ENCODE data around the gene CAMK2G.
"Not testable (repeated sequence)": the region's sequence is repeated elsewhere in the genome, so short reads cannot be mapped to it uniquely, and the experiment has no call there.

The CAMK2G gene

GRCh38 chr10:73806176-73806950 lies 68.0 kb downstream of the CAMK2G start:
- no peak overlapping the region for H3K4me3 ChIP-seq (ENCODE audit: low read depth, low read length)
- no peak for DNase-seq (ENCODE audit: low read depth)

- no peak overlapping the region for H3K4me3 ChIP-seq (ENCODE audit: low read depth, low read length)
- DNase-seq (ENCODE audit: low read depth): no peak
Observed at GRCh38 chr10:73803680-73804286, 70.6 kb downstream of the CAMK2G start.

- DNase-seq (ENCODE audit: low read depth): no peak
- no peak overlapping the region for H3K4me3 ChIP-seq (ENCODE audit: low read depth, low read length)
Observed at GRCh38 chr10:73802276-73802991, 71.9 kb downstream of the CAMK2G start.

- no peak for DNase-seq (ENCODE audit: low read depth)
- no peak overlapping the region for H3K4me3 ChIP-seq (ENCODE audit: low read depth, low read length)
Observed at GRCh38 chr10:73801253-73801590, 73.1 kb downstream of the CAMK2G start.

GRCh38 chr10:73800560-73801252 lies 73.6 kb downstream of the CAMK2G start:
- DNase-seq (ENCODE audit: low read depth): no peak
- no peak overlapping the region for H3K4me3 ChIP-seq (ENCODE audit: low read depth, low read length)

- no peak for DNase-seq (ENCODE audit: low read depth)
- H3K4me3 ChIP-seq (ENCODE audit: low read depth, low read length): no peak overlapping the region
Observed at GRCh38 chr10:73799899-73800559, 74.3 kb downstream of the CAMK2G start.

- no peak overlapping the region for H3K4me3 ChIP-seq (ENCODE audit: low read depth, low read length)
- DNase-seq (ENCODE audit: low read depth): no peak
Observed at GRCh38 chr10:73798927-73799560, 75.3 kb downstream of the CAMK2G start.

GRCh38 chr10:73798087-73798486 lies 76.3 kb downstream of the CAMK2G start:
- H3K4me3 ChIP-seq (ENCODE audit: low read depth, low read length): no peak overlapping the region

GRCh38 chr10:73797324-73798025 lies 76.9 kb downstream of the CAMK2G start:
- H3K4me3 ChIP-seq (ENCODE audit: low read depth, low read length): no peak overlapping the region
- no peak for DNase-seq (ENCODE audit: low read depth)

More at GRCh38 chr10:73798087-73798486, 76.3 kb downstream of the CAMK2G start:
- no peak for DNase-seq (ENCODE audit: low read depth)

GRCh38 chr10:73796766-73797165 lies 77.6 kb downstream of the CAMK2G start:
- H3K4me3 ChIP-seq (ENCODE audit: low read depth, low read length): no peak overlapping the region
- no peak for DNase-seq (ENCODE audit: low read depth)

- not testable (repeated sequence) for DNase-seq (ENCODE audit: low read depth); H3K4me3 ChIP-seq (ENCODE audit: low read depth, low read length)
Observed at GRCh38 chr10:73796035-73796434, 78.3 kb downstream of the CAMK2G start.

- DNase-seq (ENCODE audit: low read depth): not testable (repeated sequence)
Observed at GRCh38 chr10:73795491-73795890, 78.9 kb downstream of the CAMK2G start.

GRCh38 chr10:73793456-73793855 lies 80.9 kb downstream of the CAMK2G start:
- no peak for DNase-seq (ENCODE audit: low read depth)
- H3K4me3 ChIP-seq (ENCODE audit: low read depth, low read length): no peak overlapping the region

More at GRCh38 chr10:73795491-73795890, 78.9 kb downstream of the CAMK2G start:
- not testable (repeated sequence) for H3K4me3 ChIP-seq (ENCODE audit: low read depth, low read length)

- no peak for DNase-seq (ENCODE audit: low read depth)
- no peak overlapping the region for H3K4me3 ChIP-seq (ENCODE audit: low read depth, low read length)
Observed at GRCh38 chr10:73791871-73792400, 82.4 kb downstream of the CAMK2G start.

- no peak for DNase-seq (ENCODE audit: low read depth)
- H3K4me3 ChIP-seq (ENCODE audit: low read depth, low read length): no peak overlapping the region
Observed at GRCh38 chr10:73790886-73791625, 83.3 kb downstream of the CAMK2G start.

- no peak for DNase-seq (ENCODE audit: low read depth)
- H3K4me3 ChIP-seq (ENCODE audit: low read depth, low read length): no peak overlapping the region
Observed at GRCh38 chr10:73789659-73790055, 84.7 kb downstream of the CAMK2G start.

GRCh38 chr10:73788864-73789658 lies 85.3 kb downstream of the CAMK2G start:
- DNase-seq (ENCODE audit: low read depth): no peak
- H3K4me3 ChIP-seq (ENCODE audit: low read depth, low read length): no peak overlapping the region

All from skeletal muscle cell (primary cell).